DND-41 (cell line): ENCODE data around the gene C9orf78.

Experiments used
- ATAC-seq: fragments of 200-7000 bp; cut with Tn5 transposase; 3 replicates; pipeline ENCODE4 v1.9.1; 2021; ENCODE audit warnings: low read depth; ENCODE audit not compliant: insufficient read depth
- DNase-seq: peaks from one replicate; pipeline ENCODE4 v3.0.0-alpha.2; 2020
- H2AFZ ChIP-seq: 2 replicates; pipeline ENCODE4 v1.6.0; 2012; ENCODE audit warnings: low read depth, low read length
- H3K27ac ChIP-seq: 2 replicates; pipeline ENCODE4 v1.5.1; 2012; ENCODE audit warnings: low read length, inconsistent platforms
- H3K27me3 ChIP-seq: fragments of 200-600 bp; sonication (generic); 2 replicates; pipeline ENCODE4 v1.6.0; 2012; ENCODE audit warnings: low read length, mild to moderate bottlenecking, inconsistent platforms; ENCODE audit not compliant: insufficient read depth, poor library complexity
- H3K36me3 ChIP-seq: 2 replicates; pipeline ENCODE4 v1.5.1; 2012; ENCODE audit warnings: low read length, inconsistent platforms; ENCODE audit not compliant: insufficient read depth
- H3K4me1 ChIP-seq: 2 replicates; pipeline ENCODE4 v1.5.1; 2012; ENCODE audit warnings: mild to moderate bottlenecking, low read length; ENCODE audit not compliant: insufficient read depth
- H3K4me2 ChIP-seq: 2 replicates; pipeline ENCODE4 v1.6.0; 2012; ENCODE audit warnings: mild to moderate bottlenecking, moderate library complexity, low read length, inconsistent platforms; ENCODE audit not compliant: insufficient read depth
- H3K4me3 ChIP-seq, 2 experiments: fragments of 200-600 bp in 1 of 2; shearing (Covaris generic) in 1 of 2; 2 replicates each; pipeline ENCODE4 v1.5.1; 2012 to 2016; ENCODE audit warnings: inconsistent platforms in 2 of 2, low read length in 2 of 2, mild to moderate bottlenecking in 2 of 2, low read depth in 1 of 2, moderate library complexity in 1 of 2
- H3K79me2 ChIP-seq: 2 replicates; pipeline ENCODE4 v1.6.0; 2012; ENCODE audit warnings: low read length, inconsistent platforms; ENCODE audit not compliant: insufficient read depth
- H3K9ac ChIP-seq: 2 replicates; pipeline ENCODE4 v1.6.0; 2012; ENCODE audit warnings: low read depth, mild to moderate bottlenecking, inconsistent platforms, low read length, moderate library complexity
- H3K9me3 ChIP-seq: 2 replicates; pipeline ENCODE4 v1.5.1; 2012; ENCODE audit warnings: low read length, moderate library complexity, mild to moderate bottlenecking, inconsistent platforms; ENCODE audit not compliant: insufficient read depth, severe bottlenecking
- H4K20me1 ChIP-seq: 2 replicates; pipeline ENCODE4 v1.6.0; 2012; ENCODE audit warnings: low read length; ENCODE audit not compliant: insufficient read depth
- CTCF ChIP-seq: IDR thresholded peaks from 2 replicates; pipeline ENCODE4 v1.5.1; 2012; ENCODE audit warnings: borderline replicate concordance, low read length, moderate library complexity, mild to moderate bottlenecking; ENCODE audit not compliant: poor library complexity, severe bottlenecking; ENCODE audit errors: extremely low read depth
- EZH2 ChIP-seq: IDR thresholded peaks from 3 replicates; pipeline ENCODE4 v1.6.1; 2012; ENCODE audit warnings: borderline replicate concordance, low read depth, mild to moderate bottlenecking, moderate library complexity, low read length, inconsistent platforms; ENCODE audit not compliant: severe bottlenecking

The C9orf78 gene

GRCh38 chr9:129813661-129814060, 21.4 kb downstream of the C9orf78 start:
- H3K79me2 ChIP-seq, result peaks cover 10% of the 10 kb centered on the region; the same call in 1 of the 2 replicates
- H3K27ac ChIP-seq, result no peak overlapping the region
- no peaks in the 10 kb centered on the region for H3K9me3 ChIP-seq
- DNase-seq (no peak), ATAC-seq (no peak)
- H3K36me3 ChIP-seq, result peaks cover 90% of the 10 kb centered on the region
- H3K27me3 ChIP-seq, result no peaks in the 10 kb centered on the region
- no peak for TF ChIP-seq EZH2
- TF ChIP-seq CTCF, result no peak
- H3K9ac ChIP-seq, result no peak overlapping the region
- H2AFZ ChIP-seq, result no peak overlapping the region
- H3K4me3 ChIP-seq, result no peak overlapping the region
- H3K4me2 ChIP-seq, result no peak overlapping the region
- peaks cover 42% of the 10 kb centered on the region for H4K20me1 ChIP-seq
- H3K4me1 ChIP-seq, result no peaks in the 10 kb centered on the region

- Histone ChIP-seq H3K36me3 (peaks cover 87% of the 10 kb centered on the region), H3K4me3 (no peak overlapping the region), H3K4me1 (no peaks in the 10 kb centered on the region), H3K27ac (no peak overlapping the region), H3K27me3 (no peaks in the 10 kb centered on the region), H2AFZ (no peak overlapping the region), H4K20me1 (peaks cover 38% of the 10 kb centered on the region), H3K9ac (no peak overlapping the region), H3K9me3 (no peaks in the 10 kb centered on the region), H3K79me2 (peaks cover 10% of the 10 kb centered on the region; the same call in 1 of the 2 replicates), H3K4me2 (no peak overlapping the region)
- no peak for DNase-seq
- TF ChIP-seq EZH2, result no peak
- TF ChIP-seq CTCF, result no peak
- peak; percentile 35; the same call in 2 of the 3 replicates for ATAC-seq
Measured at GRCh38 chr9:129812385-129812784, 22.7 kb downstream of the C9orf78 start.

GRCh38 chr9:129811967-129812363, 23.1 kb downstream of the C9orf78 start:
- H3K36me3 ChIP-seq, result peaks cover 88% of the 10 kb centered on the region
- no peaks in the 10 kb centered on the region for H3K27me3 ChIP-seq
- H3K9me3 ChIP-seq, result no peaks in the 10 kb centered on the region
- H3K4me3 ChIP-seq, result no peak overlapping the region
- H3K79me2 ChIP-seq, result peaks cover 14% of the 10 kb centered on the region; the same call in 1 of the 2 replicates
- H3K4me2 ChIP-seq, result no peak overlapping the region
- peaks cover 38% of the 10 kb centered on the region for H4K20me1 ChIP-seq
- ATAC-seq (peak; percentile 10; the same call in 1 of the 3 replicates), DNase-seq (no peak)
- TF ChIP-seq CTCF, result no peak
- TF ChIP-seq EZH2, result no peak
- H3K27ac ChIP-seq, result no peak overlapping the region
- H3K9ac ChIP-seq, result no peak overlapping the region
- no peaks in the 10 kb centered on the region for H3K4me1 ChIP-seq
- no peak overlapping the region for H2AFZ ChIP-seq

- Histone ChIP-seq H3K27ac (no peak overlapping the region), H3K36me3 (peaks cover 87% of the 10 kb centered on the region), H3K9me3 (no peaks in the 10 kb centered on the region), H3K4me2 (no peak overlapping the region), H3K27me3 (no peaks in the 10 kb centered on the region), H2AFZ (no peak overlapping the region), H3K4me3 (no peak overlapping the region), H3K9ac (no peak overlapping the region), H3K79me2 (peaks cover 19% of the 10 kb centered on the region), H4K20me1 (peaks cover 39% of the 10 kb centered on the region), H3K4me1 (no peaks in the 10 kb centered on the region)
- DNase-seq, result no peak
- TF ChIP-seq CTCF, result no peak
- no peak for TF ChIP-seq EZH2
- no peak for ATAC-seq
Measured at GRCh38 chr9:129810788-129811187, 24.3 kb downstream of the C9orf78 start.
